ENCODE measurements around the gene VWA7. TPM values are rescaled to one million over a fixed set of nuclear protein-coding genes. Genes with fewer than 3 reads are reported as not detected.

VWA7 gene
- total RNA-seq, 1 donor = 0.31 TPM

DNA sequence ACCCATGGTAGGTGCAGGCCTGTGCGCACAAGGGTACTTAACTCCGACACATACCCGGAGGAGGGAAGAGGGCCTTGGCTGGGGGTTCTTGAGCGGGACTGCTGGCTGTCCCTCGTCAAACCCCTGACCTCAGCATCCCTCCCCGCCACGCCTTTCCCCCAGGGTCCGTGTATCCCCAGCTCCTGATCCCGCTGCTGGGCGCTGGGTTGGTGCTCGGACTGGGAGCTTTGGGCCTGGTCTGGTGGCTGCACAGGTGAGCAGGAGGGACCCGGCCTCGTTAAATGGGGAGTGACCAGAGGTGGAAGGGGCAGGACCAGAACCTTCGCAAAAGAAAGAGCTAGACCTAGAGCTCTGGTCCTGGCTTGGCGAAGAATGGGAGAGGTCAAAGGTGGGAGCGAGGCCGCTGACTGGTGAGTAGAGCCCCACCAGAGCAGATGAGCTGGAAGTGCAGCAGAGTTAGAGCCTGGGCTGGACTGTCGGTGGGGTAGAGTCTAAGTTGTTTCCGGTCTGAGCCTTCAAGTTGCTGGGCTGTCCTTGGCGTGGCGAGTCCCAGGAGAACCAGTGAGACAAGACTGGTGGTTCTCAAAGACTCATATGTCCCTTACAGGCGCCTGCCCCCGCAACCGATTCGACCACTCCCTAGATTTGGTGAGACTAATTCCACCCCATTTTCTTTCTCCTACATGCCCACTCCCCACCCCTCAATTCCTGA is 53.0 kb downstream of the VWA7 start:
- H3K4me3 ChIP-seq (ENCODE audit: low read length) = no peak overlapping the region
- H3K4me1 ChIP-seq (ENCODE audit: insufficient read depth, low read length) = peaks cover 40% of the 10 kb centered on the region
- H3K27me3 ChIP-seq (ENCODE audit: insufficient read depth, low read length) = no peaks in the 10 kb centered on the region
- no peaks in the 10 kb centered on the region for H3K9me3 ChIP-seq (ENCODE audit: low read depth, low read length)

DNA sequence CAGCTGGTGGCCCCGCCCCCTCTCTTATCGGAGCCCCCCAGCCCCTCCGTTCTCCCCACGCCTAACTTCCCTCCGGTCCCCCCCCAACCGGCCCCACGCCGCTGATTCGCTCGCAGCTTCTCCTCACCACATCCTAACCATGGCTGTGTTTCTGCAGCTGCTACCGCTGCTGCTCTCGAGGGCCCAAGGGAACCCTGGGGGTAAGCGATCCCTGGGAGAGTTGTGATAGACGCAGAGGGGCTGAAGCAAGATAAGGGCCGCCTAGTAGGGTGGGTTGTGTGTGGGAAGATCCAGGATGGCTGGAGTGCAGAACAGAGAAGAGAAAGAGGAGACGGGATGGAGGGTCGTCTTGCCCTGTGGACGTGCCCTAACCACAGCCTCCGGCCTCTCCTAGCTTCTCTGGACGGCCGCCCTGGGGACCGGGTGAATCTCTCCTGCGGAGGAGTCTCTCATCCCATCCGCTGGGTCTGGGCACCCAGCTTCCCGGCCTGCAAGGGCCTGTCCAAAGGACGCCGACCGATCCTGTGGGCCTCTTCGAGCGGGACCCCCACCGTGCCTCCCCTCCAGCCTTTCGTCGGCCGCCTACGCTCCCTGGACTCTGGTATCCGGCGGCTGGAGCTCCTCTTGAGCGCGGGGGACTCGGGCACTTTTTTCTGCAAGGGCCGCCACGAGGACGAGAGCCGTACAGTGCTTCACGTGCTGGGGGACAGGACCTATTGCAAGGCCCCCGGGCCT is 53.7 kb downstream of the VWA7 start, which contains the start of gene MPIG6B:
Gene MPIG6B (plus strand): TSS at position 129 of the 735 bp plus-strand sequence. CDS start 11 bp downstream, at position 140.
- Histone ChIP-seq H3K4me3 (ENCODE audit: low read length) (no peak within 1 kb of the TSS), H3K9me3 (ENCODE audit: low read depth, low read length) (no peaks in the 10 kb centered on the region), H3K27me3 (ENCODE audit: insufficient read depth, low read length) (no peaks in the 10 kb centered on the region), H3K4me1 (ENCODE audit: insufficient read depth, low read length) (peaks cover 33% of the 10 kb centered on the region)

DNA sequence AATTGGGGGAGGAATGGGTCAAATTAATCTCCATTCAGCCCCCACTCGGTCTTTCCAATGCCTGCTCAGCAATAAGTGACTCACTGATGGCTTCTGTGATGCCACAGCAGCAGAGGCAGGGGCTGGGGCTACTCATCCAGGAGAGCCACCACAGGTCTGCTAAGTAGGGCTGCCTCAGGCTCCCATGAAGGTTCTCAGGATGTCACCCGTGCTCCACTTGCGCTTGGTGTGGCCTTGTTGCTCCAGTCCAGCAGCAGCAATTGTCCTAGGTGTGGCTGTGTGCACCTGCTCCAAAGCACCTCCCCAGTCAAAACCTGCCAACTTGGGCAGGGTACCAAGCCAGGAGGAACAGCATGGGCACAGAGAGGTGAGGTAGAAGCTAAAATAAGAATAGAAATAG is 55.0 kb downstream of the VWA7 start:
- H3K4me3 ChIP-seq (ENCODE audit: low read length) = no peak overlapping the region
- no peaks in the 10 kb centered on the region for H3K27me3 ChIP-seq (ENCODE audit: insufficient read depth, low read length)
- H3K9me3 ChIP-seq (ENCODE audit: low read depth, low read length) = no peaks in the 10 kb centered on the region
- peaks cover 21% of the 10 kb centered on the region for H3K4me1 ChIP-seq (ENCODE audit: insufficient read depth, low read length)

GRCh38 chr6:31721351-31722020 is 55.6 kb downstream of the VWA7 start, which contains the start of gene LY6G6C:
LY6G6C (minus strand) TSS chr6:31721746; CDS start chr6:31721679, 67 bp downstream.
- Histone ChIP-seq H3K4me1 (ENCODE audit: insufficient read depth, low read length) (peaks cover 14% of the 10 kb centered on the region), H3K9me3 (ENCODE audit: low read depth, low read length) (no peaks in the 10 kb centered on the region), H3K4me3 (ENCODE audit: low read length) (no peak within 1 kb of the TSS), H3K27me3 (ENCODE audit: insufficient read depth, low read length) (no peaks in the 10 kb centered on the region)

DNA sequence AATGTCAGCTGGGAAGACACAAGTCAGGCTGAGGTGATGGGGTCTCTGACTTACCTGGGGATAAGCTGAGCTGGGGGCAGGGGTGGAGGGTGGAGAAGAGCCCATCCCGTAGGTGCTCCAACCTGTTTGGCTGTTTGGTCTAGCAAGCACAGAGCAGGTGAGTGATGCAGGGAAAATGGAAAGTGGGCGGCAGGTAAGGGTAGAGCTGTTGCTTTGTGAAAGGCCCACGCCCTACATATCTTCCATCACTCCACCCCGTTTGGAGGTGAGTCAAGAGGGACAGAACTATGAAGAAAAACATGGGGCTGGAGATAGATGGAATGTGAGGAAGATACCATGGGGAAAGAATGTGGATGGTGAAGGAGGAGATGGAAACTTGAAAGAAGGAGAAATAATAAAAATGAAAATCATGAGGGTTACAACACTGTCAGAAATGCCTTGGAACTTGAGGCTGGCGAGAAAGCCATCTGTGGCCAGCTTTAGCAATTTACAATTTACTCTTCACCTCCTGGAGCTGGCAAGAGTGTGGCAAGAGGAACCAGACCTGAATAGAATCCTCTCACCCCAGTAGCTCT is 56.8 kb downstream of the VWA7 start:
- no peaks in the 10 kb centered on the region for H3K27me3 ChIP-seq (ENCODE audit: insufficient read depth, low read length)
- no peak overlapping the region for H3K4me3 ChIP-seq (ENCODE audit: low read length)

GRCh38 chr6:31719001-31719400 is 58.1 kb downstream of the VWA7 start:
- no peaks in the 10 kb centered on the region for H3K27me3 ChIP-seq (ENCODE audit: insufficient read depth, low read length)
- H3K4me1 ChIP-seq (ENCODE audit: insufficient read depth, low read length) = peaks cover 4% of the 10 kb centered on the region
- H3K4me3 ChIP-seq (ENCODE audit: low read length) = no peak overlapping the region
- no peaks in the 10 kb centered on the region for H3K9me3 ChIP-seq (ENCODE audit: low read depth, low read length)

More for the DNA sequence above, 56.8 kb downstream of the VWA7 start:
- no peaks in the 10 kb centered on the region for H3K9me3 ChIP-seq (ENCODE audit: low read depth, low read length)
- H3K4me1 ChIP-seq (ENCODE audit: insufficient read depth, low read length) = peaks cover 4% of the 10 kb centered on the region

DNA sequence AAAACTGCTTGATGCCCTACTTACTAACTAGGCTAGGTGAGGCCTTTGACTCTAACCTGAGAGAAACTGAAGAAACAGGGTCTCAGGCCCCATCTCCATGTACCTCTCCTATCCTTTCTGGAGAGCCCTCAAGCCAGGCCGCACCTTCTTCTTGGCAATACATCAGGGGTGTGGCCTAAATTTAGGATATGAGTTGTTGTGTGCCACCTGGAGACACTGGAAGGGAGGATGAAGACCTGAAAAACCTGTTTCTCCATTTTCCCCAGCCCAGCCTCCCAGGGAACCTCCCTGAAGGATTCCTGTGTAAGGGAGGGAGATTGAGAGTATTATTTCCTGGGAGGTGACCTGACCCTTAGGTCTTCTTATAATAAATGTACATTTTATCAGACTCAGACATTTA is 58.9 kb downstream of the VWA7 start:
- H3K27me3 ChIP-seq (ENCODE audit: insufficient read depth, low read length) = no peaks in the 10 kb centered on the region

GRCh38 chr6:31717499-31718222 is 59.5 kb downstream of the VWA7 start:
- no peak overlapping the region for H3K4me3 ChIP-seq (ENCODE audit: low read length)

More for the DNA sequence above, 58.9 kb downstream of the VWA7 start:
- H3K9me3 ChIP-seq (ENCODE audit: low read depth, low read length) = no peaks in the 10 kb centered on the region
- peaks cover under 1% of the 10 kb centered on the region for H3K4me1 ChIP-seq (ENCODE audit: insufficient read depth, low read length)
- H3K4me3 ChIP-seq (ENCODE audit: low read length) = no peak overlapping the region

More at GRCh38 chr6:31717499-31718222, 59.5 kb downstream of the VWA7 start:
- Histone ChIP-seq H3K27me3 (ENCODE audit: insufficient read depth, low read length) (no peaks in the 10 kb centered on the region), H3K9me3 (ENCODE audit: low read depth, low read length) (no peaks in the 10 kb centered on the region), H3K4me1 (ENCODE audit: insufficient read depth, low read length) (no peaks in the 10 kb centered on the region)

Other genes starting within 250 kb of the VWA7 start
- not detected for gene MCCD1, start 248.4 kb downstream of the VWA7 start, total RNA-seq
- 183 TPM for gene DDX39B, start 235.3 kb downstream of the VWA7 start, total RNA-seq
- 0.73 TPM for gene ATP6V1G2, start 230.7 kb downstream of the VWA7 start, total RNA-seq
- 9.8 TPM for gene NFKBIL1, start 229.7 kb downstream of the VWA7 start, total RNA-seq
- 2.5 TPM for gene LTA, start 205.0 kb downstream of the VWA7 start, total RNA-seq
- gene TNF, start 201.8 kb downstream of the VWA7 start, total RNA-seq = 230 TPM
- 191 TPM for gene LTB, start 194.9 kb downstream of the VWA7 start, total RNA-seq
- 200 TPM for gene LST1, start 191.1 kb downstream of the VWA7 start, total RNA-seq
- 9.2 TPM for gene NCR3, start 184.3 kb downstream of the VWA7 start, total RNA-seq
- 245 TPM for gene AIF1, start 162.1 kb downstream of the VWA7 start, total RNA-seq
- gene PRRC2A, start 156.6 kb downstream of the VWA7 start, total RNA-seq = 67.0 TPM
- gene BAG6, start 124.7 kb downstream of the VWA7 start, total RNA-seq = 81.3 TPM
- 3.0 TPM for gene APOM, start 121.4 kb downstream of the VWA7 start, total RNA-seq
- gene C6orf47, start 116.5 kb downstream of the VWA7 start, total RNA-seq = 14.6 TPM
- gene GPANK1, start 112.3 kb downstream of the VWA7 start, total RNA-seq = 11.9 TPM
- gene CSNK2B, start 111.2 kb downstream of the VWA7 start, total RNA-seq = 124 TPM
- 9.8 TPM for gene LY6G5B, start 107.4 kb downstream of the VWA7 start, total RNA-seq
- gene LY6G5C, start 96.3 kb downstream of the VWA7 start, total RNA-seq = 1.2 TPM
- 36.9 TPM for gene ABHD16A, start 74.0 kb downstream of the VWA7 start, total RNA-seq
- 7.7 TPM for gene LY6G6F, start 70.5 kb downstream of the VWA7 start, total RNA-seq
- 1.0 TPM for gene LY6G6D, start 62.0 kb downstream of the VWA7 start, total RNA-seq
- gene LY6G6C, start 55.6 kb downstream of the VWA7 start, total RNA-seq = not detected
- 11.5 TPM for gene MPIG6B, start 54.0 kb downstream of the VWA7 start, total RNA-seq
- 9.8 TPM for gene DDAH2, start 48.0 kb downstream of the VWA7 start, total RNA-seq
- gene CLIC1, start 40.8 kb downstream of the VWA7 start, total RNA-seq = 421 TPM
- gene MSH5, start 37.3 kb downstream of the VWA7 start, total RNA-seq = 6.1 TPM
- 0.63 TPM for gene SAPCD1, start 14.7 kb downstream of the VWA7 start, total RNA-seq
- 12.3 TPM for gene VARS1, start 18.4 kb upstream of the VWA7 start, total RNA-seq
- 15.4 TPM for gene LSM2, start 29.6 kb upstream of the VWA7 start, total RNA-seq
- 2.7 TPM for gene HSPA1L, start 38.0 kb upstream of the VWA7 start, total RNA-seq
- 16.6 TPM for gene HSPA1A, start 38.2 kb upstream of the VWA7 start, total RNA-seq
- 13.3 TPM for gene HSPA1B, start 50.4 kb upstream of the VWA7 start, total RNA-seq
- 19.4 TPM for gene NEU1, start 85.5 kb upstream of the VWA7 start, total RNA-seq
- 0.10 TPM for gene SLC44A4, start 101.7 kb upstream of the VWA7 start, total RNA-seq
- gene EHMT2, start 120.4 kb upstream of the VWA7 start, total RNA-seq = 14.4 TPM
- 0.21 TPM for gene ZBTB12, start 124.8 kb upstream of the VWA7 start, total RNA-seq
- gene C2, start 150.4 kb upstream of the VWA7 start, total RNA-seq = 2.5 TPM
- 3.1 TPM for gene CFB, start 168.8 kb upstream of the VWA7 start, total RNA-seq
- gene NELFE, start 181.6 kb upstream of the VWA7 start, total RNA-seq = 47.8 TPM
- 44.8 TPM for gene SKIC2, start 181.8 kb upstream of the VWA7 start, total RNA-seq
- gene DXO, start 194.8 kb upstream of the VWA7 start, total RNA-seq = 16.1 TPM
- gene C4A, start 204.7 kb upstream of the VWA7 start, total RNA-seq = 0.94 TPM
- 1.0 TPM for gene C4B, start 237.5 kb upstream of the VWA7 start, total RNA-seq